Spleen (tissue), 7 donors: ENCODE results near the gene BRINP2.

Experiments
- CTCF ChIP-seq, 11 experiments: fragments of 200-600 bp in 7 of 11; fragments of 450-650 bp in 4 of 11; sonication (generic) in 4 of 11; IDR thresholded peaks in 8 of 11; conservative IDR thresholded peaks in 3 of 11; 1 replicate in 7 of 11; 2 replicates in 4 of 11; pipeline versions ENCODE4 v1.4.0 to v1.8.0; 2016 to 2021; ENCODE audit warnings: antibody characterized with exemption in 11 of 11, inconsistent platforms in 4 of 11, mild to moderate bottlenecking in 1 of 11
- POLR2A ChIP-seq, 3 donors: fragments of 450-650 bp; IDR thresholded peaks; one replicate each; pipeline ENCODE4 v1.5.1; 2017; ENCODE audit warnings: antibody characterized with exemption in 3 of 3, mild to moderate bottlenecking in 1 of 3
- POLR2AphosphoS5 ChIP-seq, 3 donors: sonication (generic); formaldehyde crosslinking; IDR thresholded peaks; one replicate each; pipeline ENCODE4 v1.5.1; 2017; ENCODE audit warnings: antibody characterized with exemption in 3 of 3
- donor health status: DM: no; HTN: no; CAD: no; lungs with moderate emphysema.
- donor health status: DM: no; HTN: no; CAD: no.
- donor health status: DM: no; HTN: no; CAD: no.

- TF ChIP-seq CTCF (IDR thresholded peaks at IDR 0.05 in 8 of 11, conservative IDR thresholded peaks at IDR 0.05 in 3 of 11) (no peak), POLR2A (IDR thresholded peaks at IDR 0.05) (no peak), POLR2AphosphoS5 (IDR thresholded peaks at IDR 0.05) (no peak)
Measured at GRCh38 chr1:177283380-177283779, 112.6 kb downstream of the BRINP2 start.
